HepG2 (cell line): Measurements from ENCODE around the gene ZSCAN2. TPM values are rescaled to one million over a fixed set of nuclear protein-coding genes. Genes with fewer than 3 reads are reported as not detected.

Experiments used
- CBX2 ChIP-seq, 2 experiments: fragments of 200-600 bp in 1 of 2; sonication (generic); formaldehyde crosslinking in 1 of 2; IDR thresholded peaks; 2 replicates each; pipeline versions ENCODE4 v1.7.0 to v1.8.1; 2018 to 2022; ENCODE audit warnings: low read depth in 2 of 2, low read length in 1 of 2, mild to moderate bottlenecking in 1 of 2, missing genetic modification reagents in 1 of 2
- GFI1 ChIP-seq: sonication (generic); formaldehyde crosslinking; IDR thresholded peaks from 2 replicates; pipeline ENCODE4 v1.5.0; 2020; ENCODE audit warnings: missing genetic modification reagents, mild to moderate bottlenecking, borderline replicate concordance
- JDP2 ChIP-seq: sonication (generic); formaldehyde crosslinking; IDR thresholded peaks from 2 replicates; pipeline ENCODE4 v1.8.1; 2022; ENCODE audit warnings: missing genetic modification reagents, borderline replicate concordance
- KDM4B ChIP-seq: sonication (generic); formaldehyde crosslinking; IDR thresholded peaks from 2 replicates; pipeline ENCODE4 v1.4.0; 2020; ENCODE audit warnings: missing genetic modification reagents
- MEIS2 ChIP-seq: sonication (generic); formaldehyde crosslinking; IDR thresholded peaks from 2 replicates; pipeline ENCODE4 v1.9.0; 2021; ENCODE audit warnings: mild to moderate bottlenecking, missing genetic modification reagents
- RARG ChIP-seq: sonication (generic); formaldehyde crosslinking; IDR thresholded peaks from 2 replicates; pipeline ENCODE4 v1.4.0; 2020; ENCODE audit warnings: low read depth, mild to moderate bottlenecking, missing genetic modification reagents
- RXRB ChIP-seq: IDR thresholded peaks from 2 replicates; pipeline ENCODE4 v1.6.1; 2016; ENCODE audit warnings: borderline replicate concordance, missing genetic modification reagents, missing compliant biosample characterization
- TBP ChIP-seq: sonication (generic); formaldehyde crosslinking; IDR thresholded peaks from 2 replicates; pipeline ENCODE4 v1.5.0; 2020; ENCODE audit warnings: missing genetic modification reagents
- TGIF2 ChIP-seq: IDR thresholded peaks from 2 replicates; pipeline ENCODE4 v1.6.1; 2016; ENCODE audit warnings: control low read depth, missing compliant biosample characterization
- ZNF331 ChIP-seq: sonication (generic); formaldehyde crosslinking; IDR thresholded peaks from 2 replicates; pipeline ENCODE4 v1.4.0; 2020; ENCODE audit warnings: missing genetic modification reagents
- ZNF335 ChIP-seq: sonication (generic); formaldehyde crosslinking; IDR thresholded peaks from 2 replicates; pipeline ENCODE4 v1.4.0; 2020; ENCODE audit warnings: missing genetic modification reagents
- ZNF513 ChIP-seq: sonication (generic); formaldehyde crosslinking; conservative IDR thresholded peaks from 2 replicates; pipeline ENCODE4 v1.5.0; 2020; ENCODE audit warnings: missing genetic modification reagents
- ZNF773 ChIP-seq: sonication (generic); formaldehyde crosslinking; IDR thresholded peaks from 2 replicates; pipeline ENCODE4 v1.4.0; 2020; ENCODE audit warnings: missing genetic modification reagents, borderline replicate concordance
- ZNF777 ChIP-seq: sonication (generic); formaldehyde crosslinking; IDR thresholded peaks from 2 replicates; pipeline ENCODE4 v1.4.0; 2020; ENCODE audit warnings: missing genetic modification reagents
- ZNF782 ChIP-seq: sonication (generic); formaldehyde crosslinking; IDR thresholded peaks from 2 replicates; pipeline ENCODE4 v1.4.0; 2020; ENCODE audit warnings: missing genetic modification reagents, mild to moderate bottlenecking, borderline replicate concordance
- polyA plus RNA-seq, 8 experiments: library from polyadenylated mRNA; depleted of rRNA in 3 of 8; stranded (reverse) in 7 of 8; unstranded in 1 of 8; fragments of >200 nt; fragmentation: Illumina TruSeq in 4 of 8; extraction: Trizol in 4 of 8; gene quantifications; 2 replicates each; pipeline versions ENCODE4 v1.2.1 to v1.2.3, GENCODE V29; 2011 to 2016; ENCODE audit warnings: low read depth in 4 of 8, missing spikeins in 1 of 8, mixed read lengths in 1 of 8; ENCODE audit not compliant: insufficient read depth in 1 of 8
- total RNA-seq, 5 experiments: library from RNA; depleted of rRNA; stranded (reverse); fragments of >200 nt; fragmentation: Illumina TruSeq; extraction: Trizol; gene quantifications; 2 replicates each; pipeline ENCODE4 v1.2.3, GENCODE V29; 2016; ENCODE audit warnings: low read depth in 1 of 5
- TF ChIP-seq, protein P1 (sequence below): IDR thresholded peaks from 2 replicates; pipeline ENCODE4 v1.6.1; 2016; ENCODE audit warnings: low read depth, borderline replicate concordance
- TF ChIP-seq, protein P2 (sequence below): sonication (generic); formaldehyde crosslinking; IDR thresholded peaks from 2 replicates; pipeline ENCODE4 v1.5.0; 2020; ENCODE audit warnings: missing genetic modification reagents
- TF ChIP-seq, protein P3 (sequence below): IDR thresholded peaks from 2 replicates; pipeline ENCODE4 v1.6.1; 2012; ENCODE audit warnings: inconsistent platforms
- TF ChIP-seq, protein P4 (sequence below): sonication (generic); formaldehyde crosslinking; IDR thresholded peaks from 2 replicates; pipeline ENCODE4 v1.5.0; 2020; ENCODE audit warnings: mild to moderate bottlenecking, missing genetic modification reagents
- TF ChIP-seq, protein P5 (sequence below): sonication (generic); formaldehyde crosslinking; IDR thresholded peaks from 2 replicates; pipeline ENCODE4 v1.5.0; 2020; ENCODE audit warnings: missing genetic modification reagents

The ZSCAN2 gene
- total and polyA plus RNA-seq, 2 of the 13 experiments (the other 11 are each of a cell fraction or from before 2014, with no cell fraction given), result 11.4 to 21.5 TPM

GRCh38 chr15:84633311-84634227 lies 32.8 kb downstream of the ZSCAN2 start (continued):
- TF ChIP-seq ZNF513 (CRISPR knock-in tag) (no peak), KDM4B (CRISPR knock-in tag) (peak; percentile 64; the same call in 1 of the 2 replicates), ZNF773 (0 out of 2 replicates have a peak, but pooled peaks have one; percentile 40), ZNF331 (CRISPR knock-in tag) (no peak), TGIF2 (CRISPR knock-in tag) (peak; percentile 61; the same call in 1 of the 2 replicates), TBP (no peak), GFI1 (CRISPR knock-in tag) (peak; percentile 45; the same call in 1 of the 2 replicates), CBX2 (IDR thresholded peaks at IDR 0.05; ENCODE audit: low read depth, low read length) (no peak), CBX2 (CRISPR knock-in tag; IDR thresholded peaks at IDR 0.05; ENCODE audit: low read depth) (peak; percentile 46; the same call in 1 of the 2 replicates), RARG (CRISPR knock-in tag) (no peak), MEIS2 (CRISPR knock-in tag) (0 out of 2 replicates have a peak, but pooled peaks have one; percentile 54), ZNF782 (CRISPR knock-in tag) (no peak), ZNF777 (peak; percentile 86), ZNF335 (CRISPR knock-in tag) (no peak), RXRB (CRISPR knock-in tag) (0 out of 2 replicates have a peak, but pooled peaks have one; percentile 26), JDP2 (CRISPR knock-in tag) (peak; percentile 36; the same call in 1 of the 2 replicates)
- TF ChIP-seq, protein P1, sequence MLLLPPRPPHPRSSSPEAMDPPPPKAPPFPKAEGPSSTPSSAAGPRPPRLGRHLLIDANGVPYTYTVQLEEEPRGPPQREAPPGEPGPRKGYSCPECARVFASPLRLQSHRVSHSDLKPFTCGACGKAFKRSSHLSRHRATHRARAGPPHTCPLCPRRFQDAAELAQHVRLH (CRISPR knock-in tag), result no peak
- TF ChIP-seq, protein P2, sequence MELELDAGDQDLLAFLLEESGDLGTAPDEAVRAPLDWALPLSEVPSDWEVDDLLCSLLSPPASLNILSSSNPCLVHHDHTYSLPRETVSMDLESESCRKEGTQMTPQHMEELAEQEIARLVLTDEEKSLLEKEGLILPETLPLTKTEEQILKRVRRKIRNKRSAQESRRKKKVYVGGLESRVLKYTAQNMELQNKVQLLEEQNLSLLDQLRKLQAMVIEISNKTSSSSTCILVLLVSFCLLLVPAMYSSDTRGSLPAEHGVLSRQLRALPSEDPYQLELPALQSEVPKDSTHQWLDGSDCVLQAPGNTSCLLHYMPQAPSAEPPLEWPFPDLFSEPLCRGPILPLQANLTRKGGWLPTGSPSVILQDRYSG (CRISPR knock-in tag), result 0 out of 2 replicates have a peak, but pooled peaks have one; percentile 40
- TF ChIP-seq, protein P3, sequence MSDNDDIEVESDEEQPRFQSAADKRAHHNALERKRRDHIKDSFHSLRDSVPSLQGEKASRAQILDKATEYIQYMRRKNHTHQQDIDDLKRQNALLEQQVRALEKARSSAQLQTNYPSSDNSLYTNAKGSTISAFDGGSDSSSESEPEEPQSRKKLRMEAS, result no peak; the same call in none of the 2 replicates
- TF ChIP-seq, protein P4, sequence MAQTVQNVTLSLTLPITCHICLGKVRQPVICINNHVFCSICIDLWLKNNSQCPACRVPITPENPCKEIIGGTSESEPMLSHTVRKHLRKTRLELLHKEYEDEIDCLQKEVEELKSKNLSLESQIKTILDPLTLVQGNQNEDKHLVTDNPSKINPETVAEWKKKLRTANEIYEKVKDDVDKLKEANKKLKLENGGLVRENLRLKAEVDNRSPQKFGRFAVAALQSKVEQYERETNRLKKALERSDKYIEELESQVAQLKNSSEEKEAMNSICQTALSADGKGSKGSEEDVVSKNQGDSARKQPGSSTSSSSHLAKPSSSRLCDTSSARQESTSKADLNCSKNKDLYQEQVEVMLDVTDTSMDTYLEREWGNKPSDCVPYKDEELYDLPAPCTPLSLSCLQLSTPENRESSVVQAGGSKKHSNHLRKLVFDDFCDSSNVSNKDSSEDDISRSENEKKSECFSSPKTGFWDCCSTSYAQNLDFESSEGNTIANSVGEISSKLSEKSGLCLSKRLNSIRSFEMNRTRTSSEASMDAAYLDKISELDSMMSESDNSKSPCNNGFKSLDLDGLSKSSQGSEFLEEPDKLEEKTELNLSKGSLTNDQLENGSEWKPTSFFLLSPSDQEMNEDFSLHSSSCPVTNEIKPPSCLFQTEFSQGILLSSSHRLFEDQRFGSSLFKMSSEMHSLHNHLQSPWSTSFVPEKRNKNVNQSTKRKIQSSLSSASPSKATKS, result no peak
- TF ChIP-seq, protein P5, sequence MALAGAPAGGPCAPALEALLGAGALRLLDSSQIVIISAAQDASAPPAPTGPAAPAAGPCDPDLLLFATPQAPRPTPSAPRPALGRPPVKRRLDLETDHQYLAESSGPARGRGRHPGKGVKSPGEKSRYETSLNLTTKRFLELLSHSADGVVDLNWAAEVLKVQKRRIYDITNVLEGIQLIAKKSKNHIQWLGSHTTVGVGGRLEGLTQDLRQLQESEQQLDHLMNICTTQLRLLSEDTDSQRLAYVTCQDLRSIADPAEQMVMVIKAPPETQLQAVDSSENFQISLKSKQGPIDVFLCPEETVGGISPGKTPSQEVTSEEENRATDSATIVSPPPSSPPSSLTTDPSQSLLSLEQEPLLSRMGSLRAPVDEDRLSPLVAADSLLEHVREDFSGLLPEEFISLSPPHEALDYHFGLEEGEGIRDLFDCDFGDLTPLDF (CRISPR knock-in tag), result no peak
